GM23338 (cell line): ENCODE results near the gene CYB5RL. TPM values are rescaled to one million over a fixed set of nuclear protein-coding genes. Genes with fewer than 3 reads are reported as not detected.

Experiments
- ATAC-seq: fragments of 200-7000 bp; cut with Tn5 transposase; 3 replicates; pipeline ENCODE4 v1.9.1; 2020
- DNase-seq: peaks from one replicate; pipeline ENCODE4 v3.0.0-alpha.2; 2015; ENCODE audit warnings: low spot score
- H2AFZ ChIP-seq: fragments of 200-600 bp; sonication (generic); 2 replicates; pipeline ENCODE4 v1.8.0; 2016; ENCODE audit warnings: antibody characterized with exemption, mild to moderate bottlenecking, moderate library complexity
- H3F3A ChIP-seq: fragments of 200-600 bp; sonication (generic); replicated peaks from 2 replicates; pipeline ENCODE4 v1.8.0; 2017; ENCODE audit warnings: antibody characterized with exemption, mixed run types, low read depth
- H3K27ac ChIP-seq: fragments of 200-600 bp; sonication (generic); 2 replicates; pipeline ENCODE4 v1.6.1; 2016; ENCODE audit warnings: low read depth
- H3K27me3 ChIP-seq: fragments of 200-600 bp; sonication (generic); 2 replicates; pipeline ENCODE4 v1.8.0; 2016; ENCODE audit warnings: mild to moderate bottlenecking, mixed run types, moderate library complexity; ENCODE audit not compliant: insufficient read depth
- H3K36me3 ChIP-seq: fragments of 200-600 bp; sonication (generic); 2 replicates; pipeline ENCODE4 v1.8.0; 2016; ENCODE audit warnings: mild to moderate bottlenecking; ENCODE audit not compliant: insufficient read depth
- H3K4me1 ChIP-seq: fragments of 200-600 bp; sonication (generic); 2 replicates; pipeline ENCODE4 v1.8.0; 2016; ENCODE audit warnings: mild to moderate bottlenecking, moderate library complexity; ENCODE audit not compliant: insufficient read depth
- H3K4me2 ChIP-seq: fragments of 200-600 bp; sonication (generic); 2 replicates; pipeline ENCODE4 v1.7.1; 2017; ENCODE audit warnings: mixed run types
- H3K4me3 ChIP-seq: fragments of 200-600 bp; sonication (generic); 2 replicates; pipeline ENCODE4 v1.6.1; 2016; ENCODE audit warnings: mixed run types
- H3K79me2 ChIP-seq: fragments of 200-600 bp; sonication (generic); replicated peaks from 2 replicates; pipeline ENCODE4 v1.8.0; 2017; ENCODE audit warnings: mild to moderate bottlenecking; ENCODE audit not compliant: insufficient read depth
- H3K9me2 ChIP-seq: fragments of 200-600 bp; sonication (generic); 2 replicates; pipeline ENCODE4 v1.8.0; 2017; ENCODE audit not compliant: insufficient read depth
- H4K20me1 ChIP-seq: fragments of 200-600 bp; sonication (generic); replicated peaks from 2 replicates; pipeline ENCODE4 v1.8.0; 2017; ENCODE audit warnings: mild to moderate bottlenecking; ENCODE audit not compliant: insufficient read depth
- H3K27ac Mint-ChIP-seq: 2 replicates; pipeline ENCODE4 v1.8.0; 2020; ENCODE audit warnings: inconsistent platforms, mild to moderate bottlenecking, moderate library complexity, mixed read lengths
- H3K27me3 Mint-ChIP-seq: 3 replicates; pipeline ENCODE4 v1.8.0; 2022; ENCODE audit warnings: low read depth, mild to moderate bottlenecking, moderate library complexity, mixed read lengths, inconsistent platforms; ENCODE audit not compliant: insufficient read depth, poor library complexity
- H3K36me3 Mint-ChIP-seq: 3 replicates; pipeline ENCODE4 v1.8.0; 2021; ENCODE audit warnings: low read depth, mild to moderate bottlenecking, inconsistent platforms, moderate library complexity, mixed read lengths
- H3K4me1 Mint-ChIP-seq: 3 replicates; pipeline ENCODE4 v1.8.0; 2020; ENCODE audit warnings: mild to moderate bottlenecking, inconsistent platforms, mixed read lengths
- H3K4me3 Mint-ChIP-seq: 3 replicates; pipeline ENCODE4 v1.8.0; 2021; ENCODE audit warnings: moderate library complexity, mild to moderate bottlenecking, inconsistent platforms, mixed read lengths
- H3K9me3 Mint-ChIP-seq: 3 replicates; pipeline ENCODE4 v1.8.0; 2020; ENCODE audit warnings: moderate library complexity, mild to moderate bottlenecking, inconsistent platforms, mixed read lengths
- CREB1 ChIP-seq: fragments of 250-450 bp; sonication (Bioruptor Pico); IDR thresholded peaks from 2 replicates; pipeline ENCODE4 v1.5.0; 2020; ENCODE audit warnings: low read depth, mild to moderate bottlenecking, moderate library complexity
- CTCF ChIP-seq, 2 experiments: fragments of 200-600 bp in 1 of 2; sonication (generic) in 1 of 2; conservative IDR thresholded peaks; 2 replicates each; pipeline versions ENCODE4 v1.5.1 to v1.6.1; 2016 to 2017; ENCODE audit warnings: antibody characterized with exemption in 2 of 2, low read depth in 2 of 2, mild to moderate bottlenecking in 2 of 2, moderate library complexity in 1 of 2
- ETS1 ChIP-seq: IDR thresholded peaks from 2 replicates; pipeline ENCODE4 v1.6.1; 2016; ENCODE audit warnings: antibody characterized with exemption
- EZH2 ChIP-seq: fragments of 200-600 bp; sonication (generic); IDR thresholded peaks from one replicate; pipeline ENCODE4 v1.8.0; 2017; ENCODE audit warnings: antibody characterized with exemption, mild to moderate bottlenecking, low read depth; ENCODE audit not compliant: unreplicated experiment
- EZH2phosphoT487 ChIP-seq: fragments of 200-600 bp; sonication (generic); IDR thresholded peaks from one replicate; pipeline ENCODE4 v1.8.1; 2018; ENCODE audit warnings: antibody characterized with exemption; ENCODE audit not compliant: unreplicated experiment
- JUNB ChIP-seq: IDR thresholded peaks from one replicate; pipeline ENCODE4 v1.6.1; 2016; ENCODE audit warnings: antibody characterized with exemption; ENCODE audit not compliant: unreplicated experiment
- NANOG ChIP-seq: IDR thresholded peaks from 2 replicates; pipeline ENCODE4 v1.6.1; 2016; ENCODE audit warnings: antibody characterized with exemption, borderline replicate concordance
- POLR2AphosphoS5 ChIP-seq: IDR thresholded peaks from 2 replicates; pipeline ENCODE4 v1.6.1; 2016; ENCODE audit warnings: antibody characterized with exemption, low read depth
- STAT1 ChIP-seq: IDR thresholded peaks from one replicate; pipeline ENCODE4 v1.6.1; 2016; ENCODE audit warnings: antibody characterized with exemption; ENCODE audit not compliant: unreplicated experiment
- ZNF114 ChIP-seq: fragments of 250-450 bp; sonication (Bioruptor Pico); IDR thresholded peaks from 2 replicates; pipeline ENCODE4 v1.5.0; 2020; ENCODE audit warnings: mild to moderate bottlenecking, moderate library complexity
- ZNF331 ChIP-seq: fragments of 250-450 bp; sonication (Bioruptor Pico); IDR thresholded peaks from 2 replicates; pipeline ENCODE4 v1.5.0; 2020; ENCODE audit warnings: low read depth, mild to moderate bottlenecking, moderate library complexity
- ZNF462 ChIP-seq: fragments of 250-450 bp; sonication (Bioruptor Pico); IDR thresholded peaks from 2 replicates; pipeline ENCODE4 v1.5.0; 2020; ENCODE audit warnings: mild to moderate bottlenecking, moderate library complexity
- polyA plus RNA-seq: library from polyadenylated mRNA; unstranded; fragments of >200 nt; fragmentation: Nextera tagmentation; extraction: Ambion mirVana; gene quantifications from 2 replicates; pipeline ENCODE4 v1.2.1, GENCODE V29; 2016
- total RNA-seq: library from RNA; depleted of rRNA; stranded (reverse); fragments of >200 nt; shearing (Covaris generic); gene quantifications from 2 replicates; pipeline ENCODE4 v1.2.3, GENCODE V29; 2014
- TF ChIP-seq, protein P1 (sequence below): IDR thresholded peaks from one replicate; pipeline ENCODE4 v1.6.1; 2018; ENCODE audit warnings: antibody characterized with exemption; ENCODE audit not compliant: unreplicated experiment

Gene CYB5RL
- total and polyA plus RNA-seq, 2 experiments from 2014 or later = 5.9 to 11.5 TPM

DNA sequence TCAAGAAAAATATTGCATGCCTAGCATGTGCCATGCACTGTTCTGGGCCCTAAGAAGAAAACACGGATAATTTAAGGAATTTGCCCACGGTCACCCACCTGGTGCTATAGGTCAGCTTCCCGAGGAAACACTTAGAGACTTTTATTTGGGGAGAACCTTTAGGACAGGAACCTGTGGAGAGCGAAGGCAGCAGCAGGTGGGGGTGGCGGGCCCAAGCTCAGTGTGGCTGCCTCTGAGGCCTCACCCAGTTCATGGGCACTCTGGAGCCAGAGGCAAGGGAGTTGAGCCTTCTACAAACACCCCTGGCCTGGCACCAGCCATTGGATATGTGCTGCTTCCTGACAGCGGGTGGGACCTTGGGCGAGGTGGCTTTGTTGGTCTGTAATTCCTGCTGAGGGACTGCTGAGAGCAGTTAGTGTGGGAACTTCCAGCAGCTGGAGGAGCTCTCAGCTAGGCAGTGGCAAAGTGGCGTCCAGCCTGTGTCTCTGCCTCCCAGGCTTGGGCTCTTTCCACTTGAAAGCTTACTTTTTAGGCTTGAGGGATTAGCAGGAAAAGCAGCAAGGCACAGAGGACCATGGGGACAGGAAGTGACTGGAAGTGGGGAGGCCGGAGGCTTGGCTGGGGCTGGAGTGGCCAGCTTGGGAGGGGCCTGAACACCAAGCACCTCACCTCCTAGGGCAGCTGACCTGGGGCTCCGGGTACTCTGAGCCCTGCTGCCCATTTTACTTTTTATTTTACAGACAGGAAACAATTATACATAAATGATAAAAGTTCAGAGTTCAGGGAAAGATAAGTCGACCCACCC is 19.3 kb upstream of the CYB5RL start:
- H3K36me3 Mint-ChIP-seq = peaks cover 47% of the 10 kb centered on the region

More for the DNA sequence above, 19.3 kb upstream of the CYB5RL start:
- H3K27ac Mint-ChIP-seq = no peak overlapping the region; the same call in 1 of the 2 replicates
- H2AFZ ChIP-seq = no peak overlapping the region
- H3K27me3 ChIP-seq = no peaks in the 10 kb centered on the region
- TF ChIP-seq JUNB (no peak), STAT1 (no peak), POLR2AphosphoS5 (no peak), CREB1 (CRISPR knock-in tag) (no peak), ZNF114 (no peak), ZNF462 (no peak), ZNF331 (CRISPR knock-in tag) (no peak), ETS1 (no peak), EZH2phosphoT487 (no peak), NANOG (no peak), CTCF (conservative IDR thresholded peaks at IDR 0.05; ENCODE audit: low read depth in 2 of 2) (no peak; a peak in 1 of 4 replicates), EZH2 (no peak)
- TF ChIP-seq, protein P1, sequence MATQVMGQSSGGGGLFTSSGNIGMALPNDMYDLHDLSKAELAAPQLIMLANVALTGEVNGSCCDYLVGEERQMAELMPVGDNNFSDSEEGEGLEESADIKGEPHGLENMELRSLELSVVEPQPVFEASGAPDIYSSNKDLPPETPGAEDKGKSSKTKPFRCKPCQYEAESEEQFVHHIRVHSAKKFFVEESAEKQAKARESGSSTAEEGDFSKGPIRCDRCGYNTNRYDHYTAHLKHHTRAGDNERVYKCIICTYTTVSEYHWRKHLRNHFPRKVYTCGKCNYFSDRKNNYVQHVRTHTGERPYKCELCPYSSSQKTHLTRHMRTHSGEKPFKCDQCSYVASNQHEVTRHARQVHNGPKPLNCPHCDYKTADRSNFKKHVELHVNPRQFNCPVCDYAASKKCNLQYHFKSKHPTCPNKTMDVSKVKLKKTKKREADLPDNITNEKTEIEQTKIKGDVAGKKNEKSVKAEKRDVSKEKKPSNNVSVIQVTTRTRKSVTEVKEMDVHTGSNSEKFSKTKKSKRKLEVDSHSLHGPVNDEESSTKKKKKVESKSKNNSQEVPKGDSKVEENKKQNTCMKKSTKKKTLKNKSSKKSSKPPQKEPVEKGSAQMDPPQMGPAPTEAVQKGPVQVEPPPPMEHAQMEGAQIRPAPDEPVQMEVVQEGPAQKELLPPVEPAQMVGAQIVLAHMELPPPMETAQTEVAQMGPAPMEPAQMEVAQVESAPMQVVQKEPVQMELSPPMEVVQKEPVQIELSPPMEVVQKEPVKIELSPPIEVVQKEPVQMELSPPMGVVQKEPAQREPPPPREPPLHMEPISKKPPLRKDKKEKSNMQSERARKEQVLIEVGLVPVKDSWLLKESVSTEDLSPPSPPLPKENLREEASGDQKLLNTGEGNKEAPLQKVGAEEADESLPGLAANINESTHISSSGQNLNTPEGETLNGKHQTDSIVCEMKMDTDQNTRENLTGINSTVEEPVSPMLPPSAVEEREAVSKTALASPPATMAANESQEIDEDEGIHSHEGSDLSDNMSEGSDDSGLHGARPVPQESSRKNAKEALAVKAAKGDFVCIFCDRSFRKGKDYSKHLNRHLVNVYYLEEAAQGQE = no peak
- H3K36me3 ChIP-seq = peaks cover 17% of the 10 kb centered on the region; the same call in 1 of the 2 replicates
- H4K20me1 ChIP-seq = peaks cover 19% of the 10 kb centered on the region
- H3K4me1 Mint-ChIP-seq = peaks cover 26% of the 10 kb centered on the region
- no peaks in the 10 kb centered on the region for H3K9me3 Mint-ChIP-seq
- peaks cover 11% of the 10 kb centered on the region for H3K27me3 Mint-ChIP-seq
- no peak overlapping the region for H3K4me3 ChIP-seq
- H3K4me3 Mint-ChIP-seq = no peak overlapping the region
- no peaks in the 10 kb centered on the region for H3K79me2 ChIP-seq
- ATAC-seq = no peak
- H3K4me2 ChIP-seq = no peak overlapping the region
- peak overlapping the region; percentile 19; the same call in 1 of the 2 replicates for H3K27ac ChIP-seq
- H3F3A ChIP-seq = no peaks in the 10 kb centered on the region
- no peaks in the 10 kb centered on the region for H3K4me1 ChIP-seq
- no peak for DNase-seq
- no peaks in the 10 kb centered on the region for H3K9me2 ChIP-seq
